GM18907 (cell line): Measurements from ENCODE around the gene STRA6.

ENCODE experiments used
- ATAC-seq: cut with Tn5 transposase; IDR thresholded peaks from one replicate; pipeline ENCODE4 v1.9.1; 2021; ENCODE audit warnings: mild to moderate bottlenecking, moderate library complexity; ENCODE audit not compliant: unreplicated experiment

The STRA6 gene

DNA sequence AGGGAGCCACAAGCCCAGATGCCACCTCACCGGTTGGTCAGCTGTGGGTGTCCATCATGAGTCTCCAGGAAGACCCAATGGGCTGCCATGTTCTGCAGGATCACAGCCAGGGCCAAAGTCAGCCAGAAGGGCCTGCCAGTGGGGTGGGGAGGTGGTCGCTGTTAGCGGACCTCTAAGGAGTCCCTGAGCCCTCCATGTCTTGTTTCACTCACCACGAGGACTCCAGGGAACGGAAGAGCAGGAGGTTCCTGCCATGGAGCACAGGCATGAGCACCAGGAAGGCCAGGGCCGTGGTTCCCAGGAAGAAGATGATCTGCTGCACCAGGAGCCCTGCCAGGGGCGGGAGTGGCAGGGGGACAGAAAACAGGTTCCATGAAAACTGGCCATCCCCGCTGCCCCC, 20.5 kb downstream of the STRA6 start:
- no peak for ATAC-seq

DNA sequence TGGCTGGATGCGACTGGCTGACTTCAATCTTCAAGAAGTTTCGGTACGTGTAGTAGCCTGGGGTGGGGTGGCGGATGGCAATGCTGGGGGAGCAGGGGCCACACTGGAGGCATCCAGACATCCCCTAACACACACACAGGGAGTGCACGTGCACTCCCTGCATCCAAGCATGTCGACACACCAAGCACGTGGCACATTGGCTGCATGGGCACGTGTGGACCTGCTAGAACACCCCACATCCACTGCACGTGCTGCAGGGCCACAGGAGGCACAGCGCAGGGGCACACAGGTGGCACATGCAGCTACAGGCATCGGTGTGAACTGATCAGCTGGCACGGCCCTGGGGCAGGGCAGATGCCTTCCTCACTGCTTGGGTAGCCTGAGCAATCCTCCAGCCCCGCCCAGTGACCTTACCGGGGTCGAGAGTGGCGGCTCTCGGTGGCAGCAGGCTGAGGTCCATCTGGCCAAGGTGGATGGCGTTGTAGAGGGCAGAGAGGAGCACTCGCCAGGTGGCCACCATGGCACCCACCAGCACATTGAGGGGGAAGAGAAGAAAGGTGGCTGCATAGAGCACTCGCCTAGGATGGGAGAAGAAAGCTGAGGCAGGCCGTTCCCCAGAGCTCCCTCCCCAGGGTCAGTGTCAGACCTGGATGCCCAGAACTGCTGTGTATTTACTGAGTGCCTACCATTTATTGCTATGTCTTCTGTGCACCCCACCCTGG, 21.5 kb downstream of the STRA6 start:
- ATAC-seq = no peak

DNA sequence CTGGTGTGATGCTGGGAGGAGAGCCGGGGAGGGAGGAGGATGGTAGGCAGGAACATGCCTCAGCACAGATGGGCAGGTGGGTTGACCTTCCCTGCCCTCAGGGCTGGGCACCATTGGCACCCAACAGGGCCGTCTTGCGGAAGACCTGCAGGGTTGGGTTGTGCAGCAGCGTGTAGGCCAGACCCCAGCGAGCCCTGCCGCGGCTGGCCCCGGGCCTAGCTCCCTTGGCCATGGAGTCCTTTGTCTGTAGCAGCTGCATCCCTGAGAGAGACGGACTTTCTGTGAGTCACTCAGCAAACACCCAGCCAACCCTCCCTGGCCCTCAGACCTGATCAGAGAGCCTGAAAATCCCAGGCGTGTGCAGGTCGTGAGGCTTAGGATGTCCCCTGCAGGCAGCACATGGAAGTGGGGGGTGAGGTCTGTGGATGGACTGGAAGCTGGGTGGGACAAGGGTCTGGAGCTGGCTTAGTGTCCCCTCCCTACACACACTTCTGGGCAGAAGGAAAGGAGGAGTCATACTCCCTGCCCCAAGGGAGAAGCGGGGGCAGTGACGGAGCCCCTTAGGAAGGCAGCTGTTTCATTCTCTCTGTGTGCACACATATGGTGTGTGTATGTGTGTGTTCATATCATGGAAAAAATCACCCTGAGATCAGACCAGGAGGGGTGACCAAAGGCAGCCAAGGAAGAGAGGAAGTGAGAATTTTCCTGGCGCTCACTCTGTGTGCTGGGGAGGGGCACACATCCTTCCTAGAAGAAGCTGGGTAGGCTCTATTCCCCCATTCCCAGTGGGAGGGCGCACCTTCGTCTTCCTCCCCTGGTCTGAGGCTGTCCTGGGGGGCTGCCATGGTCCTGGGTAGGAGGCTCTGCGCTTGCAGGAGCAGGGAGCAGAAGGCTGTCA, 22.4 kb downstream of the STRA6 start:
- no peak for ATAC-seq

DNA sequence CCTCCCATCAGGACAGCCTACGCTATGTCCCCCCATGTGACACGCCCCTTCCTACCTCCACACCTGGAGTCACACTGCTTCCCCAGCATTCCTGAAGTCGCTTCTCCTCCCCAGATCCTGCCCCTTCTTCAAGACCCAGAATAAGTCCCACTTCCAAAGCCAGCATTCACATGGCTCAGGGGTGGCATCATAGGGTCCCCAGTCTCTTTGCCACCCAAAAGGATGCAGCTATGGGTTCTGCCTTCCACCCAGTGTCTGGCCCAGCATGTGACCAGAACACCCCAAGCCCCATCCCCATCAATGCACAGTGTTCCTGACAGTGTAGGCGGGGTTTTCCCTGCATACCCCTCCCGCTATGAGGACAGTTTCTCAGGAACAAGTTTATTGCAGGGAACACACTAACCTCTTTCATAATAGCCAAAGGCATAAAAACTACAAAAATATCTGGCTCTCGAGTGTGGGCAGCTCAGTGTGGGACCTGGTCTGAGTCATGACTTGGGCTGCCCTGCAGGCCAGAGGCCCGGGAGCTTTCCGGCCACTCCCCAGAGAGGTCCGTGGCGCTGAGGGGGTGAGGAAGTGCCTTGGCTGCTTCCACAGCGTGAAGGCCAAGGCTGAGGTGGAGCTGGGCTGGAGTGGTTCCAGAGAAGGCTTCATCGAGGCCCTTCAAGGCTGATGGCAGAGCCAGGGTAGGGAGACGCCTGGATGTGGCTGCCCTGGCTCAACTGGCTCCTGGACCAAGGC, 23.3 kb downstream of the STRA6 start:
- ATAC-seq = no peak

DNA sequence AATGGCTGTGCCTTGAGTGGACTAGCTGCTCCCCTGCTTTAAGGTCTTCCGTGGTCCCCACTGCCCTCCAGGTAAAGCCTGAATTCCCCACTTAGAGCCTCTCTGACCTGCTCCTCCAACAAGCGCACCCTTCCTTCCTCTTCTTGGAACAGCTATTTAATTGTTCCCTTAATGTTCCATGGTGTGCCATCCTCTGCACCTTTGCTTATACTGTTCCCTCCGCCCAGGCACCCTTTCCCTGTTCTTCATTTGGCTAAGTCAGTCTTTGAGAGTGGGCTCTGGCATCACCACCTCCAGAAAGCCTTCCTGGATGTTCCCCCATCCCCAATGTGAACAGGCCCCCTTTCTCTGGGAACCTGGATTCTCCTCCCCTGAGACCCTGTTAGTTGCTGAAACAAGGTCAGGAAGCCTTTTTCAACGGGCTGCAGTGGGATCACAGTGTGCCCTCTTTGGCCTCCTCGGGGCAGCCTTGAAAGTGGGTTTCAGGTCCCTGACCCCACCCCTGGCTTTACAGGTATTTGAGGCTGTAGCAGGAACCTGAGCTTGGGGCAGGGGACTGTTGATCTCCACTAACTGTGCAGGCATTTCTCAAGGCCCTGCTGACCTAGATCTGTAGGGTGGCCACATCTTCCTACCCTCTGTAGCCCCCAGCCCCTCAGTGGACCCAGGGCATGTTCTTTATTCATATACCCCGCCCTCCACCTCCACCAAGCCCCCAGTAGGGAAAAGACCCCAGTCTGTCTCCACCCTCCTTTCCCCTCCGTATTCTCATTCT, 24.1 kb downstream of the STRA6 start:
- no peak for ATAC-seq

DNA sequence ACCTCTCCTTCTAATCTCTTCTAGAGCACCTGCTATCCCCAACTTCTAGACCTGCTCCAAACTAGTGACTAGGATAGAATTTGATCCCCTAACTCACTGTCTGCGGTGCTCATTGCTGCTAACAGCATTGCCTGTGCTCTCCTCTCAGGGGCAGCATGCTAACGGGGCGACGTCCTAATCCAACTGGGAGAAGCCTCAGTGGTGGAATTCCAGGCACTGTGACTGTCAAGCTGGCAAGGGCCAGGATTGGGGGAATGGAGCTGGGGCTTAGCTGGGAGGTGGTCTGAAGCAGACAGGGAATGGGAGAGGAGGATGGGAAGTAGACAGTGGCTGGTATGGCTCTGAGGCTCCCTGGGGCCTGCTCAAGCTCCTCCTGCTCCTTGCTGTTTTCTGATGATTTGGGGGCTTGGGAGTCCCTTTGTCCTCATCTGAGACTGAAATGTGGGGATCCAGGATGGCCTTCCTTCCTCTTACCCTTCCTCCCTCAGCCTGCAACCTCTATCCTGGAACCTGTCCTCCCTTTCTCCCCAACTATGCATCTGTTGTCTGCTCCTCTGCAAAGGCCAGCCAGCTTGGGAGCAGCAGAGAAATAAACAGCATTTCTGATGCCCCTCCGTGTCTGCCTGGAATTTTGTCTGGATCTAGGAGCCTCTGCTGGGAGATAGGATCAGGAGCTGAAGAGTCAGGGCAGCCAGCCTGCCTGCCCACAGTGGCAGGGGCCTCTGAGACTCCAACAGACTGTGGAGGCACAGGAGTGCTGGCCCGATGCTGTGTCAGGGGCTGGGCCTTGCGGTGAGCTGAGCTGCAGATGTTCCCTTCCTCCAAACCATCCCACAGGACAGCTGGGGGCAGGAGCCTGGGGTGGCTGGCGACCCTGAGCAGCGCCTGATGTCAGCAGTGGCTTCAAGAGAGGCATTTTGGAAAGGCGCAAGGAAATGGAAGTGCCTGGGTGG, 26.0 kb downstream of the STRA6 start:
- ATAC-seq = no peak

DNA sequence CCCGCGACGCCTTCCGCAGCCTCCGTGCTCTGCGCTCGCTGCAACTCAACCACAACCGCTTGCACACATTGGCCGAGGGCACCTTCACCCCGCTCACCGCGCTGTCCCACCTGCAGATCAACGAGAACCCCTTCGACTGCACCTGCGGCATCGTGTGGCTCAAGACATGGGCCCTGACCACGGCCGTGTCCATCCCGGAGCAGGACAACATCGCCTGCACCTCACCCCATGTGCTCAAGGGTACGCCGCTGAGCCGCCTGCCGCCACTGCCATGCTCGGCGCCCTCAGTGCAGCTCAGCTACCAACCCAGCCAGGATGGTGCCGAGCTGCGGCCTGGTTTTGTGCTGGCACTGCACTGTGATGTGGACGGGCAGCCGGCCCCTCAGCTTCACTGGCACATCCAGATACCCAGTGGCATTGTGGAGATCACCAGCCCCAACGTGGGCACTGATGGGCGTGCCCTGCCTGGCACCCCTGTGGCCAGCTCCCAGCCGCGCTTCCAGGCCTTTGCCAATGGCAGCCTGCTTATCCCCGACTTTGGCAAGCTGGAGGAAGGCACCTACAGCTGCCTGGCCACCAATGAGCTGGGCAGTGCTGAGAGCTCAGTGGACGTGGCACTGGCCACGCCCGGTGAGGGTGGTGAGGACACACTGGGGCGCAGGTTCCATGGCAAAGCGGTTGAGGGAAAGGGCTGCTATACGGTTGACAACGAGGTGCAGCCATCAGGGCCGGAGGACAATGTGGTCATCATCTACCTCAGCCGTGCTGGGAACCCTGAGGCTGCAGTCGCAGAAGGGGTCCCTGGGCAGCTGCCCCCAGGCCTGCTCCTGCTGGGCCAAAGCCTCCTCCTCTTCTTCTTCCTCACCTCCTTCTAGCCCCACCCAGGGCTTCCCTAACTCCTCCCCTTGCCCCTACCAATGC, 27.1 kb downstream of the STRA6 start:
- ATAC-seq = no peak

DNA sequence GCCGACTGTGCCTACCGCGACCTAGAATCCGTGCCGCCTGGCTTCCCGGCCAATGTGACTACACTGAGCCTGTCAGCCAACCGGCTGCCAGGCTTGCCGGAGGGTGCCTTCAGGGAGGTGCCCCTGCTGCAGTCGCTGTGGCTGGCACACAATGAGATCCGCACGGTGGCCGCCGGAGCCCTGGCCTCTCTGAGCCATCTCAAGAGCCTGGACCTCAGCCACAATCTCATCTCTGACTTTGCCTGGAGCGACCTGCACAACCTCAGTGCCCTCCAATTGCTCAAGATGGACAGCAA, 27.7 kb downstream of the STRA6 start:
- ATAC-seq = no peak

DNA sequence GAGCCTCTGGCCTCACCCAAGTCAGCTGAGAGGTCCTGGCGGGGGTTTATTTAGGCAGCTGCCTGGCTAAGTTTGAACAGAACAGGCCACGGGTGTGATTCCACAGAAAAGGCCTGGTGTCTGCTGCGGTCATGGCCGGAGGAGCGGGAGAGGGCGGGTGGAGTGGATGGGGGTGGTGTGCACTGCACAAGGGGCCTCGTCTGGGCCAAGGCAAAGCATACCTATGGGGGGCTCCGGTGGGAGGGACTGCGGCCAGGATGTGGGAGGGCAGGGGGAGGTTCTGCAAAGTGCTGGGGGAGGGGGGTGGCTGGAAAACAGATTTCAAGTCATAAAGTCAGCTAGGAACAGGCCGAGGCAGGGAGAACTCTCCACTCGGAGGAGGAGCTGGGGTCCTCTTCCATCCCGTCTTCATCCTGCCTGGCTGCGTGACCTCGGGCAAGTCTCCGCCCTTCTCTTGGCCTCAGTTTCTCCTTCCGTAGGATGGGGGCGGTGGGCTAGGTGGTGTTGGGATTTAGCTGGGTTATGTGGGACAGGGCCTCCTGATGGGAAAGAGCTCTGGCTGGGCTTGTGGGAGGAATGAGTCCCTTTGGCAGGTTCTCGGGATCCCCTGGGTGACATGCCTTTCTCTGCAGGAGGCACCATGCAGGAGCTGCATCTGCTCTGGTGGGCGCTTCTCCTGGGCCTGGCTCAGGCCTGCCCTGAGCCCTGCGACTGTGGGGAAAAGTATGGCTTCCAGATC, 28.2 kb downstream of the STRA6 start:
- ATAC-seq = no peak

DNA sequence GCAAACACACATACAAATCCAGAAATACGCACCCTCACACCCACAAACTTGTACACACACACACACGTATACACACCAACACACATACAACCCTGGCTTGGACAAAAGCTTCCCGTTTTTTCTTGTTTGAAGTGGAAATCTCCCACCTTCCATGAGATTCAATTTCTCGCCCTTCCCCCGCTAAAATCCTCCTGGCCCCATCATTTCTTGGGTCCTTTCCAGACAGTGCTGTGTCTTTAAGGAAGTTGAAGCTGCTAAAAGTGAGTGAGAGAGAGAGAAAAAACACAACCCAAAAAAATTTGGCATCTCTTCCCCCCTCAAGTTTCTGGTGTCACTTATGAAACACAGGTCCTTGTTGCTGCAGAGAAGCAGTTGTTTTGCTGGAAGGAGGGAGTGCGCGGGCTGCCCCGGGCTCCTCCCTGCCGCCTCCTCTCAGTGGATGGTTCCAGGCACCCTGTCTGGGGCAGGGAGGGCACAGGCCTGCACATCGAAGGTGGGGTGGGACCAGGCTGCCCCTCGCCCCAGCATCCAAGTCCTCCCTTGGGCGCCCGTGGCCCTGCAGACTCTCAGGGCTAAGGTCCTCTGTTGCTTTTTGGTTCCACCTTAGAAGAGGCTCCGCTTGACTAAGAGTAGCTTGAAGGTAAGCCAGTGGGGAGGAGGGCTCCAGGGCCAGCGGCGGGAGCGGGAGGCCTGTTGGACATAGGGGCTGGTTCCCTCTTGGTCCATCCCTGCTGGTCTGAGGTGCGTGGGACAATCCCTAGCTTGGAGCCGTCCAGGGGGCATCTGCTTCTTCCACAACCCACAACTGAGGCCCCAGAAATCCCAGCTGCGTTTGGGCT, 29.0 kb downstream of the STRA6 start, which contains the start of gene ISLR:
TSS of gene ISLR (plus strand) at position 331 of the 839 bp plus-strand sequence. CDS start 1,149 bp downstream, outside the sequence.
- ATAC-seq = no peak

DNA sequence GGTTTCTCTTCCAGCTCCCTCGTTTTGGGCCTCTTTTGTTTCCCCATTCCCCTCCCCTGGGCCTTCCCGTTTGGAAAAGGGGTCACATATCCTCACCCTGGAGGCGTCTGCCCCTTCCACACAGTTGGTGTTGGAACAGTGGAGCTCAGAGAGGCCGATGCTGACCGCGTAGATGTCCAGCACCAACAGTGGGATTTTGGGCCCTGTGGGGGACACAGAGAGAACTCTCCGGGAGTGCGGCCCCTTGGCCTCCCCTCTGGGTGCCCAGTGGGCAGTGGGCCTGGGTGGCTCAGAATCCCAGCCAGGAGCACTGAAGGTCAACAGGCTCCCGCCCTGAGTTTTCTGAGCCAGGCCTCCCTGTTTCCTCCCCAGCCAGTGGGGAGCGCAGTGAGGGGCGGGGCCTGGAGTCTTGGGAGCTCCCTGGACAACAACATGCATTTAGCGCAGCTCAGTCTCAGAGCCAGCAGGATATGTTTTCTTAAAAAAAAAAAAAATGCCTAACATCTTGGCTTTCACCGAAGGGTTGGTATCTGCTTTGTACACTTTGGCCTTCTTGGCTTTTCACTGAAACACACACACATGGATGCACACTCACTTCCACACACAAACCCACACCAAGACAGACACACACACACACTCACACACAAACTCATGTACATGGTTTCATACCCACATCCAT, 29.7 kb downstream of the STRA6 start:
- ATAC-seq = no peak

DNA sequence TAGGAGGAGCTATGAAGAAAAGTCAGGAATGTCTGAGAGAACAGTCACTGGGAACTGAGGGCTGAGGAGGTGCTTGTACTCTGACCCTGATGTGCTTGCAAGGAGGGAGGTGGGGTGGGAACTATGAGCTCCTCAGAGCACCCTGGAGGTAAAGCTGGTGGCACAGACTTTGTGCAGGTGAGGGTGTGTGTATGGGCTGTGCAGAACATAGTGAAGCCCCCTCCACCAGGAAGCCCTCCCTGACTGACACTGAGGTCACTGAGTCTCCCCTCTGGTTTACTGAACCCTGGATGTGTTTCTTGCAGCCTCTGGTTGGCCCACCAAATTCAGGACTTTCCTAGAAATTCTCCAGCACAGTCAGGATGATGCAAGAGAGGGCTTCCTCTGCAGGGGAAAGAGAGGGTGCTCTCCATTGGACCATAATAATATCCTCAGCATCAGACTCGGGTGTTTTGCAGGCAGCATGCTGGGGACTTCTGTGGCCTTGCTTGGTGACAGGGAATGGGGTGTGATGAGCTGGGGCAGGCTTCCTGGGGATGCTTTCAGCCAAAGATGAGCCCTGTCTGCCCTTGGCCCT, 30.5 kb downstream of the STRA6 start:
- no peak for ATAC-seq

DNA sequence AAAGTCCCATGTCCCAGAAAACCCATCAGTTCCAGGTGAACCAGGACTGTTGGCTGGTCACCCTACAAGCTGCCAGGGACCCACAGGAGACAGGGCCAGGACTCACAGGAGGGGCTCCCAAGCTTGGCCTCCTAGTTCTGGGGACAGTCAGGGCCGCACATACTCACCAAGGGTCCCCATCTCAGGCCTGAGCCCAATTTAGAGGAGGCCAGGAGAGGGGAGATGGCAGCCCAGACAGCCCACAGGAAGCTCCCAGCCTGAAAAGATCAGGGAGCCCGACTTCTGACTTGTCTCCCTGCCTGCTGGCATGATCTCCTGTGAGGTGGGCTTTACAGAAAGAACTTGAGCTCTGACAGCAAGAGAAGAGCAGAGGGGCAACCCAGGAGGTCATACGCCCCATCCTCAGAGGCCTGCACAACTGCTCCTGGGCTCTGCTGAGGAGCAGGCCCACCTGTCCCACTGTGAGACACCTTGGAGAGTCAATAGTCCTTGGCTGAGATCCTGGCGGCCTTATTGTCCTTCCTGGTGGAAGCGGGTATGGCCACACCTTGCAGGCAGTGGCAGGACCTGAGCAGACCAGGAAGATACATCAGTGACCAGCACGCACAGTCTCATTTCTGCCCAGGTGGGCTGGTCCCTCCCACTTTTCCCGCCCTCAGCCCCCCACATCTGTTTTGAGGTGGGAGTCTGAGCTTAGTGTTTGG, 31.6 kb downstream of the STRA6 start:
- ATAC-seq = no peak

DNA sequence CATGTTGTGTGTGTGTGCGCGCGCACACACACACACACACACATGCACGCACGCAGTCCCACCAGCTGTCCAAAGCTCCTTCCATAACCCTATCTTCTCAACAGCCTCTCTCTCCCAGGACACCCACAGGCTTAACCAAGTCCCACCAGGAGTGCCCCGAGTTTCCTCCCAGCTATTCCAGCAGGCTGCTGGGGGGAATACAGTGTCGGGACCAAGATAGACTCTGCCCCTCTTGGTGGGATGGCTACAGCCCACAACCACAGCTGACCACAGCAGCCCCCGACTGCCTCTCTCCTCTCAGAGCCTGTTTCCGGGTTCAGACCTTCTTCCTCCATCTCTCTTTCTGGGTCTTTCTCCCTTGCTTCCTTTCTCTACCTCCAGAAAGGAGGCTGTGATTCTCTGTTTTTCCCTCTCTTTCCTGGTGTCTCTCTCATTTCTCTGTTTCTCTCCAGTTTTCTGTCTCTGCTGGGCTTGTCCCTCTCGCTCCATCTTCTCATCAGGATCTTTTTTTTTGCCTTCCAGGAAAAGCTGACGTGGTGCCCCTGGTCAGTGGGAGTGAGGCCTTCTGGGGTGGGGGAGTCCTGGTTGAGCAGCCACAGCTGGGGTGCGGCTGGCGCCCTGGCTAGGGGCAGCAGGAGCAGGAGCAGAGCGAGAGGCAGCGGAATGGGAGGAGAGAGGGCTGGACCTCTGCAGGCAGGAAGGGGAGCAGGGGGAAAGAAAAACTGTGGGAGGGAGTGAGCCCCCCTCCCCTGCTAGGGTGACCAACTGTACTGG, 32.3 kb downstream of the STRA6 start:
- no peak for ATAC-seq

DNA sequence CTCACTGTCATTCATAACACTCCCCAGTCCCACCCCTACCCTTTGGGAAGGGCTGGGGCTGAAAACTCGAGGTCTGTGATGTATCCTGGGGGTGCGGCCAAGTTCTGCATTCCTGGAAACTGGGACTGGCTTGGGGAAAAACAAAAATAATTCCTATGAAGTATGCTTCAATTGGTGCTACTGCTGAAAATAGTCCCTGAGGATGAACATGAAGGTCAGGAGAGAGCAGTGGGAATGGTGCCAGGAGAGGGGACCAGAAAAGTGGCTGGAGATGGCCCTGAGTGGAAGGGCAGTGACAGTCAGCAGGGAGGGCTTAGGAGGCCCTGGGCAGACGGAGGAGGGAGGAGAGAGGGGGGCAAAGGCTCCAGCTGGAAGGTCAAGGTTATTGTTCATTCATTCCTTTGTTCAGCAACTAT, 33.9 kb downstream of the STRA6 start:
- no peak for ATAC-seq
